ENCODE measurements around the gene SOD3. TPM values are rescaled to one million over a fixed set of nuclear protein-coding genes. Genes with fewer than 3 reads are reported as not detected.

Gene SOD3
- total RNA-seq, 1 experiment from 2014 or later = 1.0 TPM

DNA sequence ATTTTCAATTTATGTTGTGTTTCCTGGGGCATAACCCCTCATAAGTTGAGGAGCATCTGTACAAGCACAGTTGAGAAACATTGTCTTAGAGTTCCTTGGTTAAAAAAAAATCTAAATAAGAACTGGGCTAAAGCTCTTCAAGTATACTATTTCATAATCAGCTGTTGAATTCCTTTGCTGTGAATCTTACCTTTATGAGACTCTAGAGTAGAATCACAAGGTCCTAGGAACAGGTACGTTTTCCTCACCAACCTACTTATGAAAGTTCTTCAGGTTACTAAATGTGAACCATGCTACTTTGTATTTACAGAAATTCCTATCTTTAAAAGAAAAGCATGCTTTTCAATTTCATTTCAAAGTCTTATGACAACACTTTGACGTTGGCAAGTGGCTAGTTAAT, 20.9 kb upstream of the SOD3 start:
- DNase-seq (ENCODE audit: low read depth, low spot score) = no peak

DNA sequence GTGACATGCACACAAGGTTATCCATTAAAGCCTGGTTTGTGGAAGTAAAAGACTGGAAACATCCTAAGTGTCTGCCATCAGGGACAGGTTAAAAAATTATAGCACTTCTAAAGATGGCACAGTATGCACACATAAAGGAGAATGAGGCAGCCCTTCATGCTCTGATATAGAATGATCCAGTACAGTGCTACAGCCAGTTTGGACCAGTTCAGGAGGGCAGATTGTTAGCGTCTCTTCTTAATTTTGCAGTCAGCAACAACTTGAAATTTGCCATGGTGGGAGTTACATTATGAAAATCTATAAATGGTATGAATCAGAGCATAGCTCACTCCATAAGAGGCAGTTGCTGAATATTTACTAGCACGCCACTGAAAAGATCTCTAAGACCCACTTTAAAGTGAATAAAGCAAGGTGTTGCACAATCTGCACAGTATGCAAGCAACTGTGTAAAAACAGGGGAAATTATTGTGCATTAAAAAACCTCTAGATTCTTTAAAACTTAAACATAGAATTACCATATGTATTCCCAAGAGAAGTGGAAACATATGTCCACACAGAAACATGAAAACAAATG, 20.3 kb upstream of the SOD3 start:
- no peaks in the 10 kb centered on the region for H3K9me3 ChIP-seq (ENCODE audit: control insufficient read depth, insufficient read depth, low read depth, low read length)
- ChIA-PET CTCF (no interaction called here), POLR2A (no interaction called here)
- no peaks in the 10 kb centered on the region for H3K27me3 ChIP-seq (ENCODE audit: control insufficient read depth, insufficient read depth, low read length)
- DNase-seq (ENCODE audit: low read depth, low spot score) = no peak
- intact Hi-C loops (cut with micrococcal nuclease; ENCODE audit: unreplicated experiment) = no loop called here
- TF ChIP-seq SIN3A (IDR thresholded peaks at IDR 0.05; ENCODE audit: borderline replicate concordance, insufficient read depth, low read depth, low read length) (no peak), TCF7L2 (IDR thresholded peaks at IDR 0.05; ENCODE audit: low read depth, low read length) (no peak)
- TF ChIP-seq, protein P1, sequence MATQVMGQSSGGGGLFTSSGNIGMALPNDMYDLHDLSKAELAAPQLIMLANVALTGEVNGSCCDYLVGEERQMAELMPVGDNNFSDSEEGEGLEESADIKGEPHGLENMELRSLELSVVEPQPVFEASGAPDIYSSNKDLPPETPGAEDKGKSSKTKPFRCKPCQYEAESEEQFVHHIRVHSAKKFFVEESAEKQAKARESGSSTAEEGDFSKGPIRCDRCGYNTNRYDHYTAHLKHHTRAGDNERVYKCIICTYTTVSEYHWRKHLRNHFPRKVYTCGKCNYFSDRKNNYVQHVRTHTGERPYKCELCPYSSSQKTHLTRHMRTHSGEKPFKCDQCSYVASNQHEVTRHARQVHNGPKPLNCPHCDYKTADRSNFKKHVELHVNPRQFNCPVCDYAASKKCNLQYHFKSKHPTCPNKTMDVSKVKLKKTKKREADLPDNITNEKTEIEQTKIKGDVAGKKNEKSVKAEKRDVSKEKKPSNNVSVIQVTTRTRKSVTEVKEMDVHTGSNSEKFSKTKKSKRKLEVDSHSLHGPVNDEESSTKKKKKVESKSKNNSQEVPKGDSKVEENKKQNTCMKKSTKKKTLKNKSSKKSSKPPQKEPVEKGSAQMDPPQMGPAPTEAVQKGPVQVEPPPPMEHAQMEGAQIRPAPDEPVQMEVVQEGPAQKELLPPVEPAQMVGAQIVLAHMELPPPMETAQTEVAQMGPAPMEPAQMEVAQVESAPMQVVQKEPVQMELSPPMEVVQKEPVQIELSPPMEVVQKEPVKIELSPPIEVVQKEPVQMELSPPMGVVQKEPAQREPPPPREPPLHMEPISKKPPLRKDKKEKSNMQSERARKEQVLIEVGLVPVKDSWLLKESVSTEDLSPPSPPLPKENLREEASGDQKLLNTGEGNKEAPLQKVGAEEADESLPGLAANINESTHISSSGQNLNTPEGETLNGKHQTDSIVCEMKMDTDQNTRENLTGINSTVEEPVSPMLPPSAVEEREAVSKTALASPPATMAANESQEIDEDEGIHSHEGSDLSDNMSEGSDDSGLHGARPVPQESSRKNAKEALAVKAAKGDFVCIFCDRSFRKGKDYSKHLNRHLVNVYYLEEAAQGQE (IDR thresholded peaks at IDR 0.05; ENCODE audit: insufficient read depth in 1 of 2, low read depth in 2 of 2, low read length in 1 of 2) = no peak
- no peak overlapping the region for H3K27ac ChIP-seq (ENCODE audit: low read length)
- BruUV-seq (replicated peaks) = no TSS peak
- no peak for ATAC-seq
- no peaks in the 10 kb centered on the region for H3K36me3 ChIP-seq (ENCODE audit: control insufficient read depth, insufficient read depth, low read length)
- H3K4me3 ChIP-seq (ENCODE audit: low read depth in 2 of 2, low read length in 2 of 2) = no peak overlapping the region
- in situ Hi-C loops (cut with HindIII; ENCODE audit: low pct_unique_long_range_greater_than_20kb, low sequenced_read_pairs) = no loop called here
- H3K4me1 ChIP-seq (ENCODE audit: control insufficient read depth, insufficient read depth, low read length) = no peaks in the 10 kb centered on the region

More for the DNA sequence above, 20.9 kb upstream of the SOD3 start:
- Histone ChIP-seq H3K9me3 (ENCODE audit: control insufficient read depth, insufficient read depth, low read depth, low read length) (no peaks in the 10 kb centered on the region), H3K27ac (ENCODE audit: low read length) (no peak overlapping the region), H3K27me3 (ENCODE audit: control insufficient read depth, insufficient read depth, low read length) (no peaks in the 10 kb centered on the region), H3K4me3 (ENCODE audit: low read depth in 2 of 2, low read length in 2 of 2) (no peak overlapping the region), H3K36me3 (ENCODE audit: control insufficient read depth, insufficient read depth, low read length) (no peaks in the 10 kb centered on the region), H3K4me1 (ENCODE audit: control insufficient read depth, insufficient read depth, low read length) (no peaks in the 10 kb centered on the region)
- CTCF ChIA-PET = no interaction called here
- BruUV-seq (replicated peaks) = no TSS peak
- intact Hi-C loops (cut with micrococcal nuclease; ENCODE audit: unreplicated experiment) (no loop called here), in situ Hi-C loops (cut with HindIII; ENCODE audit: low pct_unique_long_range_greater_than_20kb, low sequenced_read_pairs) (no loop called here)
- TF ChIP-seq TCF7L2 (IDR thresholded peaks at IDR 0.05; ENCODE audit: low read depth, low read length) = no peak
- TF ChIP-seq CTCF (IDR thresholded peaks at IDR 0.05) = no peak
- TF ChIP-seq, protein P1 (IDR thresholded peaks at IDR 0.05; ENCODE audit: insufficient read depth in 1 of 2, low read depth in 2 of 2, low read length in 1 of 2) = no peak
- no peak for TF ChIP-seq SIN3A (IDR thresholded peaks at IDR 0.05; ENCODE audit: borderline replicate concordance, insufficient read depth, low read depth, low read length)
- TF ChIP-seq POLR2AphosphoS5 (IDR thresholded peaks at IDR 0.05; ENCODE audit: low read depth, low read length) = no peak
- no peak for ATAC-seq
- POLR2A ChIA-PET = no interaction called here

All from Panc1 (cell line).